BLaER1 (cell line): ENCODE results near the gene NPTN.

Experiments
- H3K27ac ChIP-seq: shearing (Covaris generic); formaldehyde crosslinking; 2 replicates; pipeline ENCODE4 v1.8.1; 2022
- H3K27me3 ChIP-seq: shearing (Covaris generic); formaldehyde crosslinking; 2 replicates; pipeline ENCODE4 v1.8.1; 2022
- H3K36me3 ChIP-seq: shearing (Covaris generic); formaldehyde crosslinking; 2 replicates; pipeline ENCODE4 v1.8.1; 2022
- H3K4me1 ChIP-seq: shearing (Covaris generic); formaldehyde crosslinking; 2 replicates; pipeline ENCODE4 v1.8.1; 2022
- H3K4me2 ChIP-seq: shearing (Covaris generic); formaldehyde crosslinking; 2 replicates; pipeline ENCODE4 v1.8.1; 2022
- H3K4me3 ChIP-seq: shearing (Covaris generic); formaldehyde crosslinking; 2 replicates; pipeline ENCODE4 v1.8.1; 2022
- H3K9ac ChIP-seq: shearing (Covaris generic); formaldehyde crosslinking; 2 replicates; pipeline ENCODE4 v1.8.1; 2022
- H3K9me3 ChIP-seq: shearing (Covaris generic); formaldehyde crosslinking; 2 replicates; pipeline ENCODE4 v1.8.1; 2022
- H4K20me1 ChIP-seq: shearing (Covaris generic); formaldehyde crosslinking; 2 replicates; pipeline ENCODE4 v1.8.1; 2022
- Cebpa-rat ChIP-seq: shearing (Covaris generic); IDR thresholded peaks from 2 replicates; pipeline ENCODE4 v1.8.1; 2022

NPTN gene

DNA sequence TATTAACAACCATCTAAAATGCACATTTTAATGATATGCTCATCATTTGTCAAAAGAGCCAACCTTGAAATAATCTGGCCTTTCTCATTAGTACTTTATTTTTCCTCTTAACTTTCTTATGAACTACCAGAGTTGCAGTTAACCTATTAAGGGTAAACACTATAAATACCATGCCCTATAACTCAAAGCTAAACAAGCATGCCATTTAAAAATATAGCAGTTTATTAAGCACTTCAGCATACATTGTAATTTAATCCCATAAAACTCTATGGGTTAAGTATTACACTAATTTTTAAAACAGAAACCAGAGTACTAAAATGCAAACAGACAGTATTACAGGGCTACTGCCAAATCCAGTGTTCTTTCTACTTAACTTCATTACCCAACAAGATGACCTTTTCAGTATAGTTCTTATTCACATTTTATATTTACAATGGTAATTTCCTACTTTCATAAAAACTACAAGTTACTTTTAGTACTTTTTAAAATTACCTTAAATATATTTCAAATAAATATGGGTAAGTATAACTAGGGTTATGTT is 11.8 kb downstream of the NPTN start:
- Histone ChIP-seq H3K4me3 (no peak overlapping the region), H3K9me3 (no peaks in the 10 kb centered on the region), H4K20me1 (peaks cover 100% of the 10 kb centered on the region), H3K36me3 (peaks cover 5% of the 10 kb centered on the region; the same call in 1 of the 2 replicates), H3K4me2 (no peak overlapping the region), H3K27ac (no peak overlapping the region), H3K4me1 (no peaks in the 10 kb centered on the region), H3K9ac (no peak overlapping the region), H3K27me3 (no peaks in the 10 kb centered on the region)
- TF ChIP-seq Cebpa-rat: no peak

DNA sequence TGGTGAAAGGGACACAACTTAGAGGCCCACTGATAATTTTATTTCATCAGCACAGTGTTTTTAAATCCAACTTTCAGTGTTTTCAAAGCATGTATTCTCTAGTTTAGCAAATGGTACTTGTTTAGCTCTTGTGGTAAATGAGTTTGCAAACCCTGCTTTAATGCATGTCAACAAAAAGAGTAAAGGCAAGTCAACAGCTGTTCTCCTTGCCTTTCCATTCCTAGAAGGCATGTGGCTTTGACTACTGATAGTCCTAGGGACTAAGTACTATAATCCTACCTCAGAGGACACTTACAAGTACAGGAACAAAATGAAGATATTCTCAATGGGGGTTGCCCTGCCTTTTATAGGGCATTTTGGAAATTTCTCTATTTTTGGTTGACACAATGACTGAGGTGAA is 13.1 kb downstream of the NPTN start:
- Histone ChIP-seq H3K36me3 (peaks cover 5% of the 10 kb centered on the region; the same call in 1 of the 2 replicates), H3K9me3 (no peaks in the 10 kb centered on the region), H4K20me1 (peaks cover 100% of the 10 kb centered on the region), H3K27ac (no peak overlapping the region), H3K4me2 (no peak overlapping the region), H3K27me3 (no peaks in the 10 kb centered on the region), H3K4me1 (no peaks in the 10 kb centered on the region), H3K9ac (no peak overlapping the region), H3K4me3 (no peak overlapping the region)
- no peak for TF ChIP-seq Cebpa-rat

DNA sequence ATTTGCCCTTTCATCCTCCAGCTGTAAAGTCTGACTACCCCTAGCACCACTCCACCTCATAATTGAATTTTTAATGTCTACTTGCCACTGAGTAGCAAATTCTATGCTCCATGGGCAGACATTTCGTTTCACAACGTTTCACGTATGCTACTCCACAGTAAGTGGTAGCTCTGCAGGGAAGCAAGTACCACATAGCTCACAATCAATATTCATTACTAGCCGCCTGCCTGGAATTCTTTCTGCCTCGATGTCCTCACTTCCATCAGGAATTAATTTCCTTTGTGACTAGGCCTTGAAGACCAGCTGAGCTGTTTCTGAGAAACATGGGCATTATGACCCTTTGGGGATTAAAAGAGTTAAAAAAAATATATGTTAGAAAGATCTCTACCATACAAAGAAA is 15.3 kb downstream of the NPTN start:
- Histone ChIP-seq H3K9ac (no peak overlapping the region), H3K27me3 (no peaks in the 10 kb centered on the region), H3K36me3 (peaks cover 5% of the 10 kb centered on the region; the same call in 1 of the 2 replicates), H3K4me2 (no peak overlapping the region), H3K4me3 (no peak overlapping the region), H3K9me3 (no peaks in the 10 kb centered on the region), H3K4me1 (no peaks in the 10 kb centered on the region), H3K27ac (no peak overlapping the region), H4K20me1 (peaks cover 97% of the 10 kb centered on the region)
- TF ChIP-seq Cebpa-rat: no peak

- Histone ChIP-seq H3K27me3 (no peaks in the 10 kb centered on the region), H3K9me3 (no peaks in the 10 kb centered on the region), H3K4me3 (no peak overlapping the region), H3K27ac (no peak overlapping the region), H3K9ac (no peak overlapping the region), H4K20me1 (peaks cover 97% of the 10 kb centered on the region), H3K4me1 (no peaks in the 10 kb centered on the region), H3K36me3 (peaks cover 5% of the 10 kb centered on the region; the same call in 1 of the 2 replicates), H3K4me2 (no peak overlapping the region)
- no peak for TF ChIP-seq Cebpa-rat
These were observed 15.8 kb downstream of the NPTN start for GRCh38 chr15:73617301-73617831.

DNA sequence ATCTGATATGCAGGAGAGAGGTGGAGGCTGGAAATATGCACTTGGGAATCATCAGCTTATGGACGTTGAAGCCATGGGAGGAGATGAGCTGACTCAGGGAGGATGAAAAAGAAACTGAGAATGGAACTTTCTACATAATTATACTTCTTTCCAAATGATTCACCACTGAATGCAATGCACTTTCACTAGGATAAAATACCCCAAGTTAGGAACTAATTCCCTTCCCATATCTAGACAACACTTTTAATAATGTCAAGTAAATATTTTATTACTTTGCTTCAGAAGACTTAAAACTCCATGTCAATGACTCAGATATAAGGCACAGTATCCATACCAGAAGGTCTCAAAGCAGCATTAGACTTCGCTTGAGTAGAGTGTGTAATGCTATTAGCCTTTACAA is 24.2 kb downstream of the NPTN start:
- no peak overlapping the region for H3K4me2 ChIP-seq
- H3K9ac ChIP-seq: no peak overlapping the region
- H3K27me3 ChIP-seq: no peaks in the 10 kb centered on the region
- H3K36me3 ChIP-seq: peaks cover 12% of the 10 kb centered on the region
- H3K27ac ChIP-seq: no peak overlapping the region
- peaks cover 32% of the 10 kb centered on the region for H3K4me1 ChIP-seq
- no peak overlapping the region for H3K4me3 ChIP-seq
- H4K20me1 ChIP-seq: peaks cover 100% of the 10 kb centered on the region
- peaks cover 5% of the 10 kb centered on the region for H3K9me3 ChIP-seq
- TF ChIP-seq Cebpa-rat: no peak

- H3K27me3 ChIP-seq: no peaks in the 10 kb centered on the region
These were observed 24.7 kb downstream of the NPTN start for GRCh38 chr15:73608475-73608874.

DNA sequence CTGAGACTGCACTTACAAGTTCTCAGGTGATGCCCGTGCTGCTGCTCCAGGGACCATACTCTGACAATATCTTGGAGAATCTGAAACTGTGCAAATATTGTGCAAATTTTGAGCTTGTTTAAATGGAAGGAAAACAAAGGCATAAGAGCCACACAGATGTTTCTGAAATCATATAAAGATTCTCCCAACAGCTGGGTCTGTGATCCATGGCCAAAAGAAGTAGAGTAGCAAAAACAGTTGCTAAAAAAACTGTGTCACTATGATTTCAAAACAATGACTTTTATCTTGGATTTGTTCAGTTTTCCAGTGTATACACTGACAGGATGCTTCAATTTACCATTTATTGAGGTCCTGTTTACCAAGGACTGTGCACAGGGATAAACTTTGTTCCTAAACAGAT is 25.3 kb downstream of the NPTN start:
- H3K4me3 ChIP-seq: no peak overlapping the region
- peaks cover 12% of the 10 kb centered on the region for H3K36me3 ChIP-seq
- H4K20me1 ChIP-seq: peaks cover 100% of the 10 kb centered on the region
- peaks cover 37% of the 10 kb centered on the region for H3K4me1 ChIP-seq
- no peak overlapping the region for H3K9ac ChIP-seq
- H3K4me2 ChIP-seq: no peak overlapping the region
- no peak for TF ChIP-seq Cebpa-rat
- H3K27me3 ChIP-seq: no peaks in the 10 kb centered on the region
- peaks cover 5% of the 10 kb centered on the region for H3K9me3 ChIP-seq
- H3K27ac ChIP-seq: no peak overlapping the region

More at GRCh38 chr15:73608475-73608874, 24.7 kb downstream of the NPTN start:
- no peak overlapping the region for H3K4me3 ChIP-seq
- H3K9ac ChIP-seq: no peak overlapping the region
- no peak overlapping the region for H3K27ac ChIP-seq
- H3K4me1 ChIP-seq: peaks cover 32% of the 10 kb centered on the region
- H3K36me3 ChIP-seq: peaks cover 12% of the 10 kb centered on the region
- H3K4me2 ChIP-seq: no peak overlapping the region
- H4K20me1 ChIP-seq: peaks cover 100% of the 10 kb centered on the region
- H3K9me3 ChIP-seq: peaks cover 5% of the 10 kb centered on the region
- no peak for TF ChIP-seq Cebpa-rat

DNA sequence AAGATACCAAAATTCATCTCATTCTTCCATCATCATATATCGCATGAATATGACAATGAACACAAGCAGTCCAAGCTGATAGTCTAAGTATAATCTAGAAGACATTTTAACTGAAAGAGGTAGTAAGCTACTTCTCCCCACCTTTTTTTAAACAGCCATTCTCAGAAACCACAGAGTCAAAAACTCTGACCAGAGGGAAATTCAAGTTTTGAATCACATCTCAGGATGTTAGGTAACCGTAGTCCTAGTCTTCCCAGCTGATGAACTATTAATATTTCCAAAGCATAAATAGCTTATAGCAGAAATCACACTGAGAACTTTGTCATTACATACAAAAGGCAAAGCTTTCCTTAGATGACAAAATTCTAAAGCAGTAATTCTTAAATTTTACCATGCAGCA is 25.8 kb downstream of the NPTN start:
- Histone ChIP-seq H3K27me3 (no peaks in the 10 kb centered on the region), H3K9ac (no peak overlapping the region), H3K4me1 (peaks cover 41% of the 10 kb centered on the region), H3K36me3 (peaks cover 12% of the 10 kb centered on the region), H3K4me2 (no peak overlapping the region), H3K9me3 (peaks cover 5% of the 10 kb centered on the region), H4K20me1 (peaks cover 100% of the 10 kb centered on the region), H3K27ac (no peak overlapping the region), H3K4me3 (no peak overlapping the region)
- no peak for TF ChIP-seq Cebpa-rat

- no peaks in the 10 kb centered on the region for H3K27me3 ChIP-seq
- no peak overlapping the region for H3K4me3 ChIP-seq
- H3K4me2 ChIP-seq: no peak overlapping the region
- peaks cover 12% of the 10 kb centered on the region for H3K36me3 ChIP-seq
- H3K9me3 ChIP-seq: peaks cover 5% of the 10 kb centered on the region
- peaks cover 100% of the 10 kb centered on the region for H4K20me1 ChIP-seq
- no peak overlapping the region for H3K9ac ChIP-seq
- H3K27ac ChIP-seq: no peak overlapping the region
- no peak for TF ChIP-seq Cebpa-rat
- H3K4me1 ChIP-seq: peaks cover 44% of the 10 kb centered on the region
These were observed 27.3 kb downstream of the NPTN start for GRCh38 chr15:73605759-73606436.

- no peak overlapping the region for H3K4me3 ChIP-seq
- peaks cover 44% of the 10 kb centered on the region for H3K4me1 ChIP-seq
- H3K9me3 ChIP-seq: peaks cover 5% of the 10 kb centered on the region
- H3K27ac ChIP-seq: no peak overlapping the region
- peaks cover 99% of the 10 kb centered on the region for H4K20me1 ChIP-seq
- no peak overlapping the region for H3K4me2 ChIP-seq
- no peaks in the 10 kb centered on the region for H3K27me3 ChIP-seq
- H3K9ac ChIP-seq: no peak overlapping the region
- peaks cover 12% of the 10 kb centered on the region for H3K36me3 ChIP-seq
- no peak for TF ChIP-seq Cebpa-rat
These were observed 28.7 kb downstream of the NPTN start for GRCh38 chr15:73604477-73604876.
